GM12864 (cell line): ENCODE results near the gene TSSC4.

Experiments
- DNase-seq: peaks from one replicate; pipeline ENCODE4 v3.0.0-alpha.2; 2011; ENCODE audit warnings: low read depth
- H3K4me3 ChIP-seq: 2 replicates; pipeline ENCODE4 v1.5.1; 2011; ENCODE audit warnings: mild to moderate bottlenecking, low read depth, low read length, control low read depth
- TF ChIP-seq, protein P1 (sequence below): IDR thresholded peaks from 2 replicates; pipeline ENCODE4 v1.5.1; 2011; ENCODE audit warnings: low read depth, mild to moderate bottlenecking, moderate library complexity, low read length, control low read depth, inconsistent platforms; ENCODE audit errors: missing control alignments

The TSSC4 gene

DNA sequence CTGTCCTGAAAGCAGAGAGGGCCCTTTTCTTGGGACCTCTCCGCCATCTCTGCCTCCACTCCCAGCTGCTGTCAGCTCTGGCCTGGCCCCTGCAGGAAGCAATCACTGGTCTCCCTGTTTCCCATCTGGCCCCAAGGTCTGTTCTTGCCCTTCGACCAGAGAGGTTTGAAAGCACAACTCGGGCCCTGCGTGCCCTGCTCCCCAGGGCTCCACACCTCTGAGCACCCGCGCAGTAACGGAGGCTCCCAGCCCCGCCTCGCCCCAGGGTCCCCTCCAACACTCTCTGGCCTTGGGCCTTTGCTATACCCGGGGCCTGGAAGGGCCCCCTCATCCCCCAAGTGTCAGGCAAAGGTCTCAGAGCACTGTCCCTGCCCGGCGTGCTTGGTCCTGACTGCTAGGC is 31.2 kb upstream of the TSSC4 start:
- H3K4me3 ChIP-seq = no peak overlapping the region
- no peak for DNase-seq
- TF ChIP-seq, protein P1, sequence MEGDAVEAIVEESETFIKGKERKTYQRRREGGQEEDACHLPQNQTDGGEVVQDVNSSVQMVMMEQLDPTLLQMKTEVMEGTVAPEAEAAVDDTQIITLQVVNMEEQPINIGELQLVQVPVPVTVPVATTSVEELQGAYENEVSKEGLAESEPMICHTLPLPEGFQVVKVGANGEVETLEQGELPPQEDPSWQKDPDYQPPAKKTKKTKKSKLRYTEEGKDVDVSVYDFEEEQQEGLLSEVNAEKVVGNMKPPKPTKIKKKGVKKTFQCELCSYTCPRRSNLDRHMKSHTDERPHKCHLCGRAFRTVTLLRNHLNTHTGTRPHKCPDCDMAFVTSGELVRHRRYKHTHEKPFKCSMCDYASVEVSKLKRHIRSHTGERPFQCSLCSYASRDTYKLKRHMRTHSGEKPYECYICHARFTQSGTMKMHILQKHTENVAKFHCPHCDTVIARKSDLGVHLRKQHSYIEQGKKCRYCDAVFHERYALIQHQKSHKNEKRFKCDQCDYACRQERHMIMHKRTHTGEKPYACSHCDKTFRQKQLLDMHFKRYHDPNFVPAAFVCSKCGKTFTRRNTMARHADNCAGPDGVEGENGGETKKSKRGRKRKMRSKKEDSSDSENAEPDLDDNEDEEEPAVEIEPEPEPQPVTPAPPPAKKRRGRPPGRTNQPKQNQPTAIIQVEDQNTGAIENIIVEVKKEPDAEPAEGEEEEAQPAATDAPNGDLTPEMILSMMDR = no peak

DNA sequence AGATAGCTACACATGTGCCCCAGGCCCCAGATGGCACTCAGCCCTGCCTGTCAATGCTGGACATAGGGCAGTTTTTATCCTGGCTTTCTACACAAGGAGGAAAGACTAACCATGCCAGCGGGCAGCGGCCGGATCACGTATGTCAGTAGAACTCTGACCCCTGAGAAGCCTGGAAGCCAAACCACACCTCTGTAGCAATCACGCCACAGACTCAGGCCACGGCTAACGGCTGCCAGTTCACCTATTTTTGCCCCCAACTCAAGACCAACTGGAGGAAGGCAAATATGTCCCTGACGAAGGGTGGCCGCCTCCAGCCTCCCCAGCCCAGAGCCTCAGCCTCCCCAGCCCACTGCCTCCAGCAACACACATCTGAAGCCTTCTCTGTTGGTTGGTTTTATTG is 30.7 kb upstream of the TSSC4 start:
- no peak for DNase-seq
- TF ChIP-seq, protein P1 = no peak
- H3K4me3 ChIP-seq = no peak overlapping the region

DNA sequence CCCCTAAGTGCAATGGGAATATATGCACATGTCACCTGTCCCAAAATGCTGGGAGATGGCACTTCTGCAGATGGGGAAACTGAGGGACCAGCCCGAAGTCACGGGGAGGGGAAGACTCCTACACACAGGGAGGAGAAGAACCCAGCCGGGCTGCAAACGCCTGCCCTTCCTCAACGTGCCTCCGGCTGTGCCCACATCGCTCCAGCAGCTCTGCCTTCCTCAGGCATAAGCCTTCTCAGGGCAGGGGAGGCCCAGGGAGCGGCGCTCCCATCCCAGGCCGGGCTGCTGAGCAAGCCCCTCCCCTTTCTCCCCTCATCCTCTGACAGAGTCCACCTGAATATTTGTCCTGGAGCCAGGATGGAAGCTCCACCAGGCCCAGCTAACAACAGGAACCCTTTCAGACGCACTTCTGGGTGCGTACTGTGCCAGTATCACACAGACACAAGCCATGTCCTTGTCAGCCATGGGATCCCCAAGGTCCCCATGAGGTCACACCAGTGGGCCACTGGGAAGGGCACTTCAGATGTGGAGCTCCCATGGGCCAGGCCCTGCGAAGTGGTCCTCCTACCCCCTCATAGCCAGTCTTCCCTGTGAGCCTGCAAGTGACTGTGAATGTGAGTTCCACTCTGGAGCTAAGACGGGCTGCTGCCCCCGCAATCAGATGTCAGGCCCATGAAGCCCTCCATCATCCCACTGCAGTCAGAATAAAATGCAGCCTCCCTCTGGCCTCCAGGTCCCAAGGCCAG is 25.9 kb upstream of the TSSC4 start:
- TF ChIP-seq, protein P1 = no peak
- H3K4me3 ChIP-seq = no peak overlapping the region
- no peak for DNase-seq

DNA sequence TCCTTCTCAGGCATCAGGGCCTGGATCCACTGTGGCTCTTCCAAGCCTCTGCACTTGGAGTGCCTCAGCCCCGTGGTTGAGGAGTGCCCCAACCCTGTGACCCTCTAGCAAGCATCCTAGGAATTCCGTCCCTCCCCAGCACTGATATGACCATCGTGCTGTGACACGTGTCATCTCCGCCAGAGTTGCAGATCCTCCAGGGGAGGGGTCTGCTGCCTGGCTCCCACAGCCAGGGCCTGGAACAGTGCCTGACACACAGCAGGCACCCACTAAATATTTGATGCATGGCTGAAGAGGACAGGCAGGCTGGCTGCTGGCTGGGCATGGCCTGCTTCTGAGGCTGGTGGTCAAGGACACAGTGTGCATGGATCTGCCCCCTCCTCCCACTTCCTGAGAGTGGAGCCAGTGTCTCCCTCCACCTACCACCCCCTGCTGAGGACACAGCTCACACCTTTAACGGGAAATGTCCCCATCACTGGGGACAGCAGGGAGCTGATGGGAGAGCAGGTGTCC is 25.2 kb upstream of the TSSC4 start:
- TF ChIP-seq, protein P1 = no peak
- DNase-seq = no peak
- no peak overlapping the region for H3K4me3 ChIP-seq

DNA sequence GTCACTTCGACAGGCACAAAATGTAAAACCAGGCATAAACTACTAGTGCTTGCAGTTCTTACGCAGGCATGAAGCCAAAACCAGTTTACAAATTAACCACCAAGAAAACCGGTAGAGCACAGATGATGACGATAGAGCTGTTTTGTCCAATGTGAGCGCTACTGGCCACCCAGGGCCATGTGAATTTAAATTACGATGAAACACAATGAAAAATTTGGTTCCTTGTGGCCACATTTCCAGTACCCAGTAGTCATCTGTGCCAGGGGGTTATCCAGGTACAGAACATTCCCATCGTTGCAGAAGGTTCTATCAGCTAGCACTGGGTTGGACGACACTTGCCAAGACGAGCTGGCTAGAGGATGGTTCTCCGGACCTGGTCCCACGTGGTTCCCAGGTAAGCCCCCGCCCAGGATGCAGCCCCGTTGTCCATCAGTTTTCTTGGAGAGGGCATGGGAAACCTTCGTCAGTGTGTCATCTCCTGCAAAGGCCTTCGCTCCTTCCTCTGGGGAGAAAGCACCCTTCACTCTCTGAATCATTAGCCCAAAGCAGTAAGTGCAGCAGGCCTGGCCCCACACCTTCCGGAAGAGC is 24.5 kb upstream of the TSSC4 start:
- H3K4me3 ChIP-seq = no peak overlapping the region
- no peak for DNase-seq
- TF ChIP-seq, protein P1 = no peak

DNA sequence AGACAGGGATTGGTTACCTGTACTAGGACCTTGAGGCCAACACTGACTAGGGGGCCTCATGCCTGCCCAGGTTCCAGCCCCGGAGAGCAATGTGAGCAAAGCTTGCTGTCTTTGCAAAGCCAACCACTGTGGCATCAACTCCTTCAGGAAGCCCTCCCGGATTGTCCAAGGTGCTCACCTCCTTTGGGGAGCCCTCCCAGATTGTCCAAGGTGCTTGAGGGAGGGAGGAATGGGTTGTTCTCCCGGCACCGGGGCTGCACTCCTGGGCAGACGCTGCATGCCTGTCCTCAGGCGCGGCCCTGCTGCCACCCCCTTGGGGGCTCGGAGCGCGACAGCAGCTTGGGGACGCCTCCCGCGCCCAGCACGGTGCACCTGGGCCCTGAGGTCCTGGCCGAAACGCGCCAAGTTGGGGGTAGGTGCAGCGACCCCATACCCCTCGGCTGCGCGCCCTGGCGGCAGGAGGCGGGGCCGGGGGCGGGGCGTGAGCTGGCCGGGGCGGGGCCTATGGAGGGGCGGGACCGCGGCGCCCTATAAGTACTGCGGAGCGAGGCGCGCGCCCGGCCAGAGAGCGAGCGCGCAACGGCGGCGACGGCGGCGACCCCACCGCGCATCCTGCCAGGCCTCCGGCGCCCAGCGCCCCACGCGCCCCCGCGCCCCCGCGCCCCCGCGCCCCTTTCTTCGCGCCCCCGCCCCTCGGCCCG is 23.6 kb upstream of the TSSC4 start, which contains the start of gene CD81:
TSS of gene CD81 (plus strand) at position 560 of the 701 bp plus-strand sequence. CDS start 240 bp downstream, outside the sequence.
- DNase-seq = no peak
- H3K4me3 ChIP-seq = peak within 1 kb of the TSS; percentile 93
- TF ChIP-seq, protein P1 = no peak
